ENCODE measurements around the gene KCNMA1. TPM values are rescaled to one million over a fixed set of nuclear protein-coding genes. Genes with fewer than 3 reads are reported as not detected.

The KCNMA1 gene
- total and polyA plus RNA-seq, 9 of the 15 experiments (the other 6 are each of a cell fraction or from before 2014, with no cell fraction given), result 0.01 to 0.95 (median 0.15) TPM; not detected in 4

DNA sequence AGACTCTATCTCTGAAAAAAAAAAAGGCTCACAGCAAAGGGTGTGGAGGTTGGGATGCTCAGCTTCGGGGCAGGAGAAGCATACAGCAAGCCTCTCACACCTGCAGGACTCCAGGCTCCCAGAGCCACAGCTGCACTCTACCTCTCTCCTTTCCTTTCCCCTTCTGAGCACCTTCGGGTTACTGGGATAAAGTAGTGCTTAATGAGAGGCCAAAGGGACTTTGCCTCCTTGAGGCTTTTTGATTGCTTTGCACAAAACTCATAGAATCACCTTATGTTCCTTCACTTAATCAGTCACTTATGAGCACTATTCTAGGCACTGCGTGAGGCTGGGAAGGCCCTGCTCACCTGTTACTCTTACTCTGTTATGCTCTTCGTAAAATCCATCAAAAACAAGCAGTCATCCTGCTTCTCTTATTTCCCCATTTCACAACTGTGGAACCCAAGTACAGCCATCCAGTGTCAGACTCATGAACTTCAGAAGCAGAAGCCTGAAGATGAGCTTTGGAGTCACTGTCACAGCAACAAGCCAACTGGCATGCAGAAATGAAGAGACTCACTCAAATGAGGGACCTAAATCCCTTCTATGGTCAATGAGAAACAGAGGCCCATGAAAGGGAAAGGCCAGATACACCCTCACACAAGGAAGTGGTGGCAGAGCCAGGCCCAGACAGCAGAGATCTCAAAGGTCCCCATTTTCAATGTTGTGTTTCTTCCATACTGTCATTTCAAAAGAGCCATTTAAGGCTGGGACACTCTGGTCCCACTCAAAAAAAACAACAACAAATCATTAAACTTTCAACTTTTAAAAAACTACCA, 205.4 kb downstream of the KCNMA1 start:
- no TSS peak for BruUV-seq (replicated peaks)
- Histone ChIP-seq H2AFZ (ENCODE audit: low read depth, low read length) (no peak overlapping the region), H3K4me3 (no peak overlapping the region), H3K27ac (ENCODE audit: extremely low read depth, low read depth, low read length) (no peak overlapping the region), H3K9me3 (replicated peaks; ENCODE audit: control insufficient read depth, insufficient read depth, low read depth, low read length) (no peaks in the 10 kb centered on the region), H3K4me1 (replicated peaks in 1 of 2; ENCODE audit: control insufficient read depth in 2 of 2, insufficient read depth in 2 of 2, low read length in 2 of 2) (no peaks in the 10 kb centered on the region), H4K20me1 (replicated peaks; ENCODE audit: control insufficient read depth, insufficient read depth, low read length) (0 out of 2 replicates have a peak, but pooled peaks cover 3% of the 10 kb centered on the region), H3K79me2 (ENCODE audit: control insufficient read depth, insufficient read depth, low read length) (no peaks in the 10 kb centered on the region), H3K9me1 (ENCODE audit: control insufficient read depth, insufficient read depth, low read length) (no peaks in the 10 kb centered on the region), H3K4me2 (ENCODE audit: insufficient read depth, low read length) (no peak overlapping the region), H3K36me3 (ENCODE audit: control insufficient read depth, insufficient read depth, low read length) (no peaks in the 10 kb centered on the region), H3K9ac (ENCODE audit: insufficient read depth in 1 of 2, low read depth in 2 of 2, low read length in 2 of 2) (no peak overlapping the region), H3K27me3 (ENCODE audit: control insufficient read depth in 2 of 2, insufficient read depth in 2 of 2, low read length in 2 of 2) (peaks cover 12% of the 10 kb centered on the region in 2 experiments; a peak in 3 of 5 replicates)
- ATAC-seq (no peak), FAIRE-seq (no peak), DNase-seq (ENCODE audit: extremely low read depth in 1 of 4, low spot score in 3 of 4) (no peak)
- ChIA-PET POLR2A (interaction anchor here (0.6 to 0.7 kb wide), 2 partner anchors 16 to 38 kb away, joined by 3 to 5 read pairs; no protein-coding TSS in a partner anchor), CTCF (ENCODE audit: low intra/inter-chr PET ratio) (no interaction called here)
- in situ Hi-C loops (cut with MboI) (no loop called here), intact Hi-C loops (cut with micrococcal nuclease) (no loop called here)
- 0% methylated on average over 4 of the region's 4 CpGs for WGBS (ENCODE audit: insufficient coverage, low coverage, missing lambda C conversion rate)
- no peak for TF ChIP-seq ZNF766 (CRISPR knock-in tag; conservative IDR thresholded peaks at IDR 0.05)
- no peak for TF ChIP-seq ILF3 (IDR thresholded peaks at IDR 0.05; ENCODE audit: borderline replicate concordance)
- no peak for TF ChIP-seq E4F1 (CRISPR knock-in tag; IDR thresholded peaks at IDR 0.05; ENCODE audit: borderline replicate concordance)
- TF ChIP-seq RBM22 (IDR thresholded peaks at IDR 0.05; ENCODE audit: low read depth, low read length, poor library complexity, severe bottlenecking), result no peak
- TF ChIP-seq ETV1 (tag; conservative IDR thresholded peaks at IDR 0.05; ENCODE audit: low read depth), result no peak
- TF ChIP-seq ZNF780A (CRISPR knock-in tag; IDR thresholded peaks at IDR 0.05), result no peak
- TF ChIP-seq STAG1 (CRISPR knock-in tag; IDR thresholded peaks at IDR 0.05; ENCODE audit: borderline replicate concordance), result no peak
- no peak for TF ChIP-seq GTF2E2 (tag; IDR thresholded peaks at IDR 0.05)
- no peak for TF ChIP-seq ZNF699 (CRISPR knock-in tag; IDR thresholded peaks at IDR 0.05; ENCODE audit: insufficient replicate concordance)
- TF ChIP-seq MXI1 (IDR thresholded peaks at IDR 0.05; ENCODE audit: low read depth, low read length), result no peak
- no peak for TF ChIP-seq ZBTB8A (IDR thresholded peaks at IDR 0.05; ENCODE audit: partially characterized antibody)
- TF ChIP-seq ZKSCAN8 (CRISPR knock-in tag; IDR thresholded peaks at IDR 0.05), result no peak
- TF ChIP-seq SRSF3 (IDR thresholded peaks at IDR 0.05; ENCODE audit: insufficient read depth, low read length), result no peak
- TF ChIP-seq ARID2 (IDR thresholded peaks at IDR 0.05), result no peak
- no peak for TF ChIP-seq KLF6 (CRISPR knock-in tag; IDR thresholded peaks at IDR 0.05; ENCODE audit: borderline replicate concordance)
